ENCODE data around the gene SH2D4B.
"Not testable (repeated sequence)": the region's sequence is repeated elsewhere in the genome, so short reads cannot be mapped to it uniquely, and the experiment has no call there.

The SH2D4B gene

DNA sequence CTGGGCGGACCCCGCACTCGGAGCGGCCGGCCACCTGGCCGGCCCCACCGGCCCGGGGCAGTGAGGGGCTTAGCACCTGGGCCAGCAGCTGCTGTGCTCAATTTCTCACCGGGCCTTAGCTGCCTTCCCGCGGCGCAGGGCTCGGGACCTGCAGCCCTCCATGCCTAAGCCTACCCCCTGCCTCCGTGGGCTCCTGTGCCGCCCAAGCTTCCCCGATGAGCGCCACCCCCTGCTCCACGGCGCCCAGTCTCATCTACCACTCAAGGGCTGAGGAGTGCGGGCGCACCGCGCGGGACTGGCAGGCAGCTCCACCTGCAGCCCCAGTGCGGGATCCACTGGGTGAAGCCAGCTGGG is 5.6 kb downstream of the SH2D4B start:
- not testable (repeated sequence) for DNase-seq (ENCODE audit: low read depth)

DNA sequence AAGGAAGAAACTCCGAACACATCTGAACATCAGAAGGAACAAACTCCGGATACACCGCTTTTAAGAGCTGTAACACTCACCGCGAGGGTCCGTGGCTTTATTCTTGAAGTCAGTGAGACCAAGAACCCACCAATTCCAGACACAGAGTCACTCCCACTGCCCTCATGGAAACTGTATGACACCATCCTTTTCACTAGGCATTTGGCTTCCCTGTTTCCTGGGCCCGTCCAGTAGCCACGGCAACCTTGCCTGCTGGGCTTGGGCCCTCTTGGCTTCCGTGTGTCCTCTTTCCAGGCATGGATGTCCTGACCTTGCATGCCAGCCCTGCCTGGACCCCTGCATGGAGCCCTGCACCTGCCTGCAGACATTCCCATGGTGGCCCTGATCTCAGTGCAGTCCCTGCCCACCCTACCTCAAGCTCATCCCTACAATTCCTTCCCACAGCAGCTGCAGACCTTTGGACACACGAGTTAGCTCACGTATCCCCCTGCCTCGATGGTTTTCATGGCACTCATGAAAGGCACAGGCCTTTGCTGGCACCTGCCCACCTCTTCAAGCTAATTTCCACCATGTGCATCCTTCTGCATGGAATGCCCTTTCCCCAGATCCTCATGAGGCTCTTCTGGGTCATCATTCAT is 6.7 kb downstream of the SH2D4B start:
- DNase-seq (ENCODE audit: low read depth), result no peak

DNA sequence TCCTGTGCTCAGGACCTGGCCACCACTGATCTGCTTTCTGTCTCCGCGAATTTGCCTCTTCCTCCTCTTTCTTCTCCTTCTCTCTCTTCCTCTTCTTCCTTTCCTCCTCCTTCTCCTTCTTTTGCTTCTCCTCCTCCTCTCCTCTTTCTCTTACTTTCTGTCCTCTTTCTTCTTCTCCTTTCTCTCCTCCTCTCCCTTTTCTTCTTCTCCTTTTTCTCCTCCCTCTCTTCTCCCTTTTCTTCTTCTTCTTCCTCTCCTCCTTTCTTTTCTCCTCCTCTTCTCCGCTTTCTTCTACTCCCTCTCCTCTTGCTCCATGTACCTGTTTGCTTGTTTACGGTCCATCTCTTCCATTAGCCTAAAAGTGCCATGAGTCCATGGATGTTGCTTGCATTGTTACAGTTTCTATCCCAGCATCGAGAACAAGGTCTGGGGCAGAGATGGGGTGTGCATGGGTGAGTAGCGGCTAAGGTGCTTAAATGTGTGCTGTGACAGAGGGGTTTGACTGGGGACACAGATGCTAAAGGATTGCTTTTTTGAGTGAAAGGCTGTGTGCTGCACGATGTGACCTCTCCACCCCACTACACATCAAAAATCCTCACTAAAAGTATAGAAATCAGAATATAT is 7.7 kb downstream of the SH2D4B start:
- no peak for DNase-seq (ENCODE audit: low read depth)

- DNase-seq (ENCODE audit: low read depth), result no peak
Measured at GRCh38 chr10:80552151-80552646, 14.5 kb downstream of the SH2D4B start.

DNA sequence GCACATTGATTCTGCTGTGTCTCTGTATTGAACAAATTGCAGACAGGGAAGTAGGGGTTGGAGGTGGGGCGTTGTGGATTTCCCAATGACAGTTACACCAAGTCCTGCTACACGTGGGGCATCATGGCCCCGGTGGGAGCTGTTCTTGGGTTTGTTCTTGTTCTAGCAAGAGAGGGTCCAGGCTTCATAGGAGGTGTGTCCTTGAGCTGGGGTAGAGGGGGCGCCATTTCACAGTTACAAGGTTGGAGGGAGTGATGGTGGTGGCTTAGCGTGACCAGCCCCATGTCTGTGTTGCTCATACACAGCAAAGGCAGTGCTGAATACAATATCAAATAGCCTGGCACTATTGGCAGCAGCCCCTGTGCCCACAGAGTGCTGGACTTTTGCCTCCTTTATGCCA is 15.7 kb downstream of the SH2D4B start:
- no peak for DNase-seq (ENCODE audit: low read depth)

- DNase-seq (ENCODE audit: low read depth), result no peak
Measured at GRCh38 chr10:80554050-80554449, 16.3 kb downstream of the SH2D4B start.

DNA sequence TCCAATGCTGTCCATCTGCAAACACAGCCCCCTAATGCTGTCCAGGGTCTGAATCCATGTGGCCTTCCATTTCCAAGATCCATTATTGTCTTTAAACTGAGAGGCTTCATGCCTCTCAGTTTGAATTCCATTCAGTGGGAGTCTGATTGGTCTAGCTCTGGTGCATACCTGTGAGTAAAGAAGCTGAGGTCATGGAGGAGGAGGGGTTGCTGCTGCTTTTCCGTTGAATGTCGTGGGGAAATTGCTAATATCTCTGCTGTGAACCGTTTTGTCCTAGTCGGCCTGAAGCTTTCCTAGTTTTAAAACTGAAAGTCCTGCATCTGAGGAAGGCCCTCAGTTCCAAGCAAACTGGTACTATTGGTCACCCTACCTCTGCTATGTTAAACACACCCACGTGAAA is 17.7 kb downstream of the SH2D4B start:
- DNase-seq (ENCODE audit: low read depth), result no peak

GRCh38 chr10:80561950-80562349 is 24.2 kb downstream of the SH2D4B start:
- DNase-seq (ENCODE audit: low read depth), result no peak

- DNase-seq (ENCODE audit: low read depth), result no peak
Measured at GRCh38 chr10:80567292-80567691, 29.6 kb downstream of the SH2D4B start.

GRCh38 chr10:80569131-80569895 is 31.6 kb downstream of the SH2D4B start:
- DNase-seq (ENCODE audit: low read depth), result no peak

GRCh38 chr10:80571352-80571751 is 33.6 kb downstream of the SH2D4B start:
- no peak for DNase-seq (ENCODE audit: low read depth)

DNA sequence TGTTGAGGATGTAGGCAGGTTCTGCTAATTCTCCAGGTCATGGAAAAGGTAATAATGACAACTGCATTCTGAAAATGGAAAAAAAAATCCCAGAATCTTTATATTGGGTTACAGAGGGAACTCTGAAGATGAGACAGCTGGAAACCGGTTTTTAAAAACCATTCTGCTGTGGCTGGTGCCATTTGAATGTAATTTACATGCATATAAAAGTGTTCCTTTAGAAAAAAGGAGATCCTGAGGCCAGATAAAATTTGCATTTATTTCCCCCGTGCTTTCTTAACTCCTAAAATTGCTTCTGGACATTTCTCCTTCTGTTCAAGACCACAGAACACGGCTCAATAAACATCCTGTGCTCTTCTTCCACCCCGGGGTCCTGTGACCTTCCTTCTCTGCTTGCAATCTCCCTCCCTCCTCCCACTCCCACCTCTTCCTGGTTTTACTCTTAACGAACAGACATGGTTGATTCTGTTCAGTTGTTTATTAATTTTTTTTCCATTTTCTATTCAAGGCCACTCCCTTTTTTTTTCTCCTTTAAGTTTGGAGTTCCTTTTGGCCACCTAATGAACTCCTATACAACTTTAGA is 41.6 kb downstream of the SH2D4B start:
- DNase-seq (ENCODE audit: low read depth), result no peak

GRCh38 chr10:80579849-80580637 is 42.3 kb downstream of the SH2D4B start:
- no peak for DNase-seq (ENCODE audit: low read depth)

GRCh38 chr10:80580638-80581468 is 43.2 kb downstream of the SH2D4B start:
- no peak for DNase-seq (ENCODE audit: low read depth)

DNA sequence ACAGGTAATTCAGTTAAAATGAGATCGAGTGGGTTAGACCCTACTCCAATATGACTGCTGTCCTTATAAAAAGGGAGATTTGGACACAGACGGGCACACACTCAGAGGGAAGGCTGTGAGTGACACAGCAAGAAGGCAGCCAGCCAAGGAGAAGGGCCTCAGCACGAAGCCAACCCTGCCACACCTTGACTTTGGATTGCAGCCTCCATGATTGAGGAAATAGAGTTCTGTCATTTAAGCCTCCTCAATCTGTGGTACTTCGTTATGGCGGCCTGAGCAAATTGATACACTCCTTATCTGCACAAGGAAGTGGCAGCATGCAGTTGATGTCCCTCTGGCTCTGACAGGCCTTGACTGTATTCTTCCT is 43.8 kb downstream of the SH2D4B start:
- DNase-seq (ENCODE audit: low read depth), result no peak

DNA sequence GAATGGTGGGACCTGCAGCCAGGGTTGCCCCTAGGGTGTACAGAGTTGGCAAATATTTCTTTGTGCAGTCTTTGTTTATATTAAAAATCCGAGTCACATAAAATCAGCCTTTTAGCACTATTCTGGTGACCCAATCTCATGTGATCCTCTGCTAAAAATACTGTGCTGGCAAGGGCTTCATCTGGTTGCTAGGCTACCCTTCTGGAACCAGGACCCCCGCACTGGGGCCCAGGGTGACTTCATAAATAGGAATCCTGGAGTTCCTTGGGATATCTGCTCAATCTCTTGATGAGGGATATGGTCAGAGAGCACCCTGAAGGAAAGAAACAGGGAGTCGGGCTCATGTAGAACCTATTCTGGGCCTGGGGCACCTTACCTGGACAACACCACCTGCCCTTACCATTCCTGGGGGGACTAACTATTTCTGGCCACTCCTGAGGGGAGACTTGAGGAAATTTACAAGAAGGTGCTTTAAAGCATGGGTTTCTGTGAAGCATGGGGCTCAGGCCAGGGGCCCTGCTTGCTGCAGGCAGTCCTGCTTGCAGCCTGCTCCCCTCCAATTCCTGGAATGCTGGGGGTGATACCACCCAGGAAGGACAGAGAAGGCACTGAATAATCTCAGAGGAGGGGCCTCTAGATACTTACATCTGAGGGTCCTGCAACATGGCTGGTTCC is 44.7 kb downstream of the SH2D4B start:
- DNase-seq (ENCODE audit: low read depth), result no peak

GRCh38 chr10:80583685-80584084 is 46.0 kb downstream of the SH2D4B start:
- DNase-seq (ENCODE audit: low read depth), result no peak

DNA sequence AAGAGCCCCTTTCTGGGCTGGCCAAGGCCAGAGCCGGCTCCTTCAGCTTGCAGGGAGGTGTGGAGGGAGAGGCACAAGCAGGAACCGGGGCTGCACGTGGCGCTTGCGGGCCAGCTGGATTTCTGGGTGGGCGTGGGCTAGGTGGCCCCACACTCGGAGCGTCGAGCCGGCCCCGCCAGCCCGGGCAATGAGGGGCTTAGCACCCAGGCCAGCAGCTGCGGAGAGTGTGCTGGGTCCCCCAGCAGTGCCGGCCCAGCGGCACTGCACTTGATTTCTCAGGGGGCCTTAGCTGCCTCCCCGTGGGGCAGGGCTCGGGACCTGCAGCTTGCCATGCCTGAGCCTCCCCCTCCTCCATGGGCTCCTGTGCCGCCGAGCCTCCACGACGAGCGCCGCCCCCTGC is 48.1 kb downstream of the SH2D4B start:
- no peak for DNase-seq (ENCODE audit: low read depth)

GRCh38 chr10:80588546-80588945 is 50.8 kb downstream of the SH2D4B start:
- no peak for DNase-seq (ENCODE audit: low read depth)

- no peak for DNase-seq (ENCODE audit: low read depth)
Measured at GRCh38 chr10:80589726-80590373, 52.1 kb downstream of the SH2D4B start.

Data from iris pigment epithelial cell (primary cell).